Measurements from ENCODE around the gene SLX4IP.

Gene SLX4IP

GRCh38 chr20:10670501-10671220 lies 235.6 kb downstream of the SLX4IP start:
- DNase-seq: no peak

- DNase-seq: no peak
These were observed 236.3 kb downstream of the SLX4IP start for GRCh38 chr20:10671221-10671918.

GRCh38 chr20:10671919-10672623 lies 237.0 kb downstream of the SLX4IP start:
- no peak for DNase-seq

GRCh38 chr20:10672624-10673127 lies 237.6 kb downstream of the SLX4IP start:
- DNase-seq: no peak

- DNase-seq: no peak
These were observed 238.2 kb downstream of the SLX4IP start for GRCh38 chr20:10673176-10673841.

GRCh38 chr20:10673842-10674683 lies 239.0 kb downstream of the SLX4IP start, which contains the start of gene JAG1:
Gene JAG1 (minus strand): TSS chr20:10673999. CDS start chr20:10673530, 469 bp downstream.
- DNase-seq: peak; percentile 18

GRCh38 chr20:10674684-10675449 lies 239.8 kb downstream of the SLX4IP start:
- no peak for DNase-seq

- DNase-seq: no peak
These were observed 240.3 kb downstream of the SLX4IP start for GRCh38 chr20:10675450-10675848.

GRCh38 chr20:10676518-10676917 lies 241.4 kb downstream of the SLX4IP start:
- no peak for DNase-seq
